H9 (cell line): ENCODE measurements around the gene ZFP37. TPM values are rescaled to one million over a fixed set of nuclear protein-coding genes. Genes with fewer than 3 reads are reported as not detected.

Experiments used
- DNase-seq: peaks from one replicate; pipeline ENCODE4 v3.0.0-alpha.2; 2017
- H2AFZ ChIP-seq: one replicate; pipeline ENCODE4 v1.6.1; 2013; ENCODE audit warnings: mild to moderate bottlenecking, low read length, control low read depth, moderate library complexity
- H2AK5ac ChIP-seq: 2 replicates; pipeline ENCODE4 v1.6.1; 2013; ENCODE audit warnings: low read length, control low read depth, mixed read lengths; ENCODE audit not compliant: insufficient read length
- H2BK120ac ChIP-seq: one replicate; pipeline ENCODE4 v1.6.1; 2013; ENCODE audit warnings: low read depth, mild to moderate bottlenecking, low read length, control low read depth, inconsistent platforms; ENCODE audit not compliant: poor library complexity, severe bottlenecking
- H2BK12ac ChIP-seq: 2 replicates; pipeline ENCODE4 v1.6.1; 2013; ENCODE audit warnings: low read length, control low read depth, mixed read lengths, low read depth; ENCODE audit not compliant: insufficient read length
- H2BK15ac ChIP-seq: 2 replicates; pipeline ENCODE4 v1.6.1; 2013; ENCODE audit warnings: low read depth, low read length, control low read depth
- H2BK20ac ChIP-seq: one replicate; pipeline ENCODE4 v1.6.1; 2013; ENCODE audit warnings: low read depth, mild to moderate bottlenecking, low read length, control low read depth, inconsistent platforms; ENCODE audit not compliant: poor library complexity, severe bottlenecking
- H2BK5ac ChIP-seq: 2 replicates; pipeline ENCODE4 v1.6.1; 2013; ENCODE audit warnings: low read length, control low read depth, mixed read lengths; ENCODE audit not compliant: insufficient read length
- H3K14ac ChIP-seq: 2 replicates; pipeline ENCODE4 v1.6.1; 2013; ENCODE audit warnings: low read length, control low read depth; ENCODE audit not compliant: insufficient read depth
- H3K18ac ChIP-seq: 2 replicates; pipeline ENCODE4 v1.6.1; 2013; ENCODE audit warnings: low read depth, mild to moderate bottlenecking, mixed read lengths, low read length, control low read depth; ENCODE audit not compliant: insufficient read length
- H3K23ac ChIP-seq: 2 replicates; pipeline ENCODE4 v1.6.1; 2013; ENCODE audit warnings: low read length, control low read depth, mixed read lengths, low read depth; ENCODE audit not compliant: insufficient read length
- H3K23me2 ChIP-seq: 2 replicates; pipeline ENCODE4 v1.6.1; 2013; ENCODE audit warnings: low read depth, mild to moderate bottlenecking, mixed read lengths, low read length, control low read depth; ENCODE audit not compliant: insufficient read length, poor library complexity, severe bottlenecking
- H3K27ac ChIP-seq: 2 replicates; pipeline ENCODE4 v1.5.1; 2013; ENCODE audit warnings: low read length, control low read depth, mixed read lengths, low read depth; ENCODE audit not compliant: insufficient read length
- H3K27me3 ChIP-seq: 2 replicates; pipeline ENCODE4 v1.6.1; 2013; ENCODE audit warnings: low read length, control low read depth, inconsistent platforms; ENCODE audit not compliant: insufficient read depth
- H3K4ac ChIP-seq: 2 replicates; pipeline ENCODE4 v1.6.1; 2013; ENCODE audit warnings: low read depth, mild to moderate bottlenecking, control low read depth, inconsistent platforms, low read length, moderate library complexity
- H3K4me1 ChIP-seq: 2 replicates; pipeline ENCODE4 v1.6.1; 2013; ENCODE audit warnings: low read length, control low read depth, inconsistent platforms; ENCODE audit not compliant: insufficient read depth
- H3K4me2 ChIP-seq: 2 replicates; pipeline ENCODE4 v1.6.1; 2013; ENCODE audit warnings: low read length, control low read depth, mixed read lengths; ENCODE audit not compliant: insufficient read length, insufficient read depth
- H3K56ac ChIP-seq: 2 replicates; pipeline ENCODE4 v1.6.1; 2013; ENCODE audit warnings: low read depth, mild to moderate bottlenecking, mixed read lengths, low read length, control low read depth; ENCODE audit not compliant: insufficient read length
- H3K79me1 ChIP-seq: 2 replicates; pipeline ENCODE4 v1.6.1; 2013; ENCODE audit warnings: low read depth, mild to moderate bottlenecking, moderate library complexity, low read length, control low read depth, inconsistent platforms; ENCODE audit not compliant: insufficient read depth, poor library complexity, severe bottlenecking
- H3K79me2 ChIP-seq: 2 replicates; pipeline ENCODE4 v1.6.1; 2013; ENCODE audit warnings: low read length, control low read depth, inconsistent platforms; ENCODE audit not compliant: insufficient read depth
- H3K9ac ChIP-seq: 2 replicates; pipeline ENCODE4 v1.6.1; 2013; ENCODE audit warnings: low read length, control low read depth, mixed read lengths; ENCODE audit not compliant: insufficient read length; ENCODE audit errors: extremely low read depth
- H3K9me3 ChIP-seq: one replicate; pipeline ENCODE4 v1.6.1; 2013; ENCODE audit warnings: low read depth, low read length, inconsistent platforms; ENCODE audit not compliant: control insufficient read depth
- H3T11ph ChIP-seq: one replicate; pipeline ENCODE4 v1.6.1; 2013; ENCODE audit warnings: mild to moderate bottlenecking, low read length, control low read depth, inconsistent platforms
- H4K20me1 ChIP-seq: one replicate; pipeline ENCODE4 v1.6.1; 2013; ENCODE audit not compliant: control insufficient read depth, insufficient read length, insufficient read depth
- H4K5ac ChIP-seq: 2 replicates; pipeline ENCODE4 v1.6.1; 2013; ENCODE audit warnings: low read depth, mild to moderate bottlenecking, mixed read lengths, low read length, control low read depth; ENCODE audit not compliant: insufficient read length
- H4K8ac ChIP-seq: replicated peaks from 2 replicates; pipeline ENCODE4 v1.6.1; 2013; ENCODE audit warnings: low read length, control low read depth, mixed read lengths, low read depth; ENCODE audit not compliant: insufficient read length
- H4K91ac ChIP-seq: 2 replicates; pipeline ENCODE4 v1.6.1; 2013; ENCODE audit warnings: low read depth, mild to moderate bottlenecking, moderate library complexity, mixed read lengths, low read length, control low read depth; ENCODE audit not compliant: insufficient read length
- H3K27ac Mint-ChIP-seq, 3 experiments: 2 replicates in 2 of 3; 3 replicates in 1 of 3; pipeline ENCODE4 v1.8.0; 2020 to 2021; ENCODE audit warnings: mixed read lengths in 3 of 3, mild to moderate bottlenecking in 1 of 3, moderate library complexity in 1 of 3
- H3K27me3 Mint-ChIP-seq: 2 replicates; pipeline ENCODE4 v1.8.0; 2021; ENCODE audit warnings: low read depth, mild to moderate bottlenecking, moderate library complexity, mixed read lengths
- H3K36me3 Mint-ChIP-seq, 3 experiments: 2 replicates in 2 of 3; 3 replicates in 1 of 3; pipeline ENCODE4 v1.8.0; 2020 to 2021; ENCODE audit warnings: low read depth in 3 of 3, mixed read lengths in 3 of 3; ENCODE audit not compliant: insufficient read depth in 1 of 3
- H3K4me1 Mint-ChIP-seq, 2 experiments: 2 replicates each; pipeline ENCODE4 v1.8.0; 2020; ENCODE audit warnings: mixed read lengths in 2 of 2
- H3K4me3 Mint-ChIP-seq, 2 experiments: 2 replicates in 1 of 2; 3 replicates in 1 of 2; pipeline ENCODE4 v1.8.0; 2020 to 2021; ENCODE audit warnings: mild to moderate bottlenecking in 2 of 2, mixed read lengths in 2 of 2, moderate library complexity in 1 of 2
- H3K9me3 Mint-ChIP-seq, 2 experiments: 2 replicates in 1 of 2; 3 replicates in 1 of 2; pipeline ENCODE4 v1.8.0; 2020; ENCODE audit warnings: mild to moderate bottlenecking in 2 of 2, mixed read lengths in 2 of 2, moderate library complexity in 1 of 2
- WGBS: extraction: QIAGEN DNeasy Blood & Tissue Kit; methylation state at CpG from one replicate; pipeline ENCODE4 v1.1.7; 2013; ENCODE audit warnings: missing lambda C conversion rate, low lambda C conversion rate, mixed read lengths; ENCODE audit not compliant: insufficient read length; ENCODE audit errors: extremely low coverage; 5-methylcytosine and 5-hydroxymethylcytosine counted together
- total RNA-seq: library from RNA; stranded (reverse); gene quantifications from 2 replicates; pipeline ENCODE4 v1.2.1, GENCODE V29; 2021
- TF ChIP-seq, protein P1 (sequence below): fragments of 200-600 bp; sonication (generic); conservative IDR thresholded peaks from 3 replicates; pipeline ENCODE4 v1.8.0; 2021; ENCODE audit warnings: antibody characterized with exemption, mild to moderate bottlenecking

Gene ZFP37
- total RNA-seq, 1 experiment from 2014 or later: 5.1 TPM

DNA sequence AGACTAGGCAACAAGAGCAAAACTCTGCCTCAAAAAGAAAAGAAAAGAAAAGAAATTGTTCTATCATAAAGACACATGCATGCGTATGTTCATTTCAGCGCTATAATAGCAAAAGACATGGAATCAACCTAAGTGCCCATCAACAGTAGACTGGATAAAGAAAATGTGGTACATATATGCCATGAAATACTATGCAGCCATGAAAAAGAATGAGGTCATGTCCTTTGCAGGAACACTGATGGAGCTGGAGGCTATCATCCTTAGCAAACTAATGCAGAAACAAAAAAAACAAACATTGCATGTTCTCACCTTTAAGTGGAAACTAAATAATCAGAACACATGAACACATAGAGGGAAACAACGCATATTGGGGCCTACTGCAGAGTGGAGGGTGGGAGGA is 38.3 kb downstream of the ZFP37 start:
- Histone ChIP-seq H3K23ac (no peak overlapping the region), H4K91ac (no peak overlapping the region), H3K4ac (no peak overlapping the region), H3K79me1 (no peaks in the 10 kb centered on the region), H2BK15ac (no peak overlapping the region), H3K23me2 (no peaks in the 10 kb centered on the region), H4K5ac (no peak overlapping the region), H4K8ac (no peak overlapping the region), H3K27ac (no peak overlapping the region), H2BK5ac (no peak overlapping the region), H2AFZ (no peak overlapping the region), H3K18ac (no peak overlapping the region), H3K56ac (no peak overlapping the region), H4K20me1 (no peaks in the 10 kb centered on the region), H3K9me3 (peaks cover 8% of the 10 kb centered on the region), H3T11ph (no peak overlapping the region), H3K79me2 (no peaks in the 10 kb centered on the region), H3K27me3 (no peaks in the 10 kb centered on the region), H2AK5ac (no peak overlapping the region), H3K4me1 (no peaks in the 10 kb centered on the region), H3K4me2 (no peak overlapping the region), H2BK12ac (no peak overlapping the region), H3K9ac (no peak overlapping the region), H2BK20ac (no peak overlapping the region), H2BK120ac (no peak overlapping the region), H3K14ac (no peak overlapping the region)
- no peaks in the 10 kb centered on the region for H3K4me1 Mint-ChIP-seq
- no CpG with 5 or more reads among the region's 3 CpGs for WGBS
- DNase-seq: no peak
- peaks cover 73 to 74% of the 10 kb centered on the region in 2 experiments for H3K9me3 Mint-ChIP-seq
- no peak overlapping the region for H3K27ac Mint-ChIP-seq
- no peak overlapping the region for H3K4me3 Mint-ChIP-seq
- H3K36me3 Mint-ChIP-seq: peaks cover 0 to 6% (median 1%) of the 10 kb centered on the region in 3 experiments; a peak in 3 of 7 replicates
- H3K27me3 Mint-ChIP-seq: peaks cover 3% of the 10 kb centered on the region; the same call in 1 of the 2 replicates
- TF ChIP-seq, protein P1, sequence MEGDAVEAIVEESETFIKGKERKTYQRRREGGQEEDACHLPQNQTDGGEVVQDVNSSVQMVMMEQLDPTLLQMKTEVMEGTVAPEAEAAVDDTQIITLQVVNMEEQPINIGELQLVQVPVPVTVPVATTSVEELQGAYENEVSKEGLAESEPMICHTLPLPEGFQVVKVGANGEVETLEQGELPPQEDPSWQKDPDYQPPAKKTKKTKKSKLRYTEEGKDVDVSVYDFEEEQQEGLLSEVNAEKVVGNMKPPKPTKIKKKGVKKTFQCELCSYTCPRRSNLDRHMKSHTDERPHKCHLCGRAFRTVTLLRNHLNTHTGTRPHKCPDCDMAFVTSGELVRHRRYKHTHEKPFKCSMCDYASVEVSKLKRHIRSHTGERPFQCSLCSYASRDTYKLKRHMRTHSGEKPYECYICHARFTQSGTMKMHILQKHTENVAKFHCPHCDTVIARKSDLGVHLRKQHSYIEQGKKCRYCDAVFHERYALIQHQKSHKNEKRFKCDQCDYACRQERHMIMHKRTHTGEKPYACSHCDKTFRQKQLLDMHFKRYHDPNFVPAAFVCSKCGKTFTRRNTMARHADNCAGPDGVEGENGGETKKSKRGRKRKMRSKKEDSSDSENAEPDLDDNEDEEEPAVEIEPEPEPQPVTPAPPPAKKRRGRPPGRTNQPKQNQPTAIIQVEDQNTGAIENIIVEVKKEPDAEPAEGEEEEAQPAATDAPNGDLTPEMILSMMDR: no peak
